CD4-positive, alpha-beta T cell treated with Interleukin-4 for 4 hours (primary cell): ENCODE data around the gene RBMS1.

Source experiments
- DNase-seq: peaks from one replicate; pipeline ENCODE4 v3.0.0-alpha.2; 2020

Gene RBMS1

GRCh38 chr2:160242893-160243564 is 250.6 kb downstream of the RBMS1 start:
- no peak for DNase-seq

DNA sequence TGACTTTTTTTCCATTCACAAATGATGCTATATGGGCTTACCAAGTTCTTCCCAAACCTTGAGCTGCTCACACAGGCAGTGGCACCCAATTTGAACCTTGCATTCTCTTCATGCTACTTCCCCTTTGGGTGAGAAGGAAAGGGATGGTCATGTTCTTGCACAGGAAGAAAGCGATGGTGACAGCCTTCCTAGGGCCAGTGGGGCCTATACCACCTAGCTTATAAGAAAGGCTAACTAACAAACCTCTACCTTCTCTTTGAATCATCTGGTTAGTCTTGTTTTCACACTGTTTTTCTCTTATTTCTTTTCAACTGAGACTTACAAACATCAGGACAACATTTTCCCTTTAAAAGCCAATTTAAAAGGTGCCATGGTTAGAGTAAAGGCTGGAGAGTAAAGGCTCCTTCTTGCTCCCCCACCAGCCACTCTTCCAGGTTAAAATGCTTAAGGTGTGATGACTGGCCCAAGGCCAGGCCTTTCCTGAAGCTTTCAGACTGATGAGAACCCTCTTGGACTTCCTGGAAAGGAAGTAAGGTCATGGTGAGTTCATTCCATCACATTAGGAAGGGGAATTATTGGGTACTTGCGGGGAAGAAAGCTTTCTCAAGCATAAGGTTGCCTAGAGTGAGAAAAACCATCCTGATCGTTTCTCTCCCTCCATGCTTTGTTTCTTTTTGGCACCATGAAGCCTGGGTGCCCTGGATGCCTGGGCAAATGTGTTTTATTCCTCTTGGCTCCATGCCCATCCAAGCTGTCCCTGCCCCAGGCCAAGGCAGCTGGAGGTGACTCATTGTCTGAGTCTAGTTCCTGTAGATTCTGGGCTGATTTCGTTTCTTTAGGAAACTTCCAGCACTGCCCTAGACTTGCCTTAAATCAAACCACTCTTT is 252.1 kb downstream of the RBMS1 start:
- no peak for DNase-seq

DNA sequence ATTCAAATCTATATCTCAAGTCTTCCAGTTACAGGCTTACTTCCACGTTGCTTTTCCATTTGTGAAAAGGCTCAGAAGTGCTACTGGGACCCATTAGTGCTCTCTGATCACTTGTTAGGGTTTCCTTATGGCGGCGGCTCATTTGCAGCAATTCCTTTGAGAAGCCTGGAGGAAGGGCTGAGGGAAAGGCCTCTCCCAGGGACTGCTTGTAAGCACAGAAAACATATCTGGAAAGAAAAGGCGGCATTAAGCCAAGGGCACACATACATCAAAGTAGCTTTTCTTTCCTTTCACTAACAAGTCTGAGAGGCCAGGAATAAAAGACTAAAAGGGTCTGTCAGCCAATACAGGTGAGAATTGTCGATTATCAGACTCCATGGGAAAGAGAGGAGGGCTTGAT is 254.2 kb downstream of the RBMS1 start:
- DNase-seq, result no peak

DNA sequence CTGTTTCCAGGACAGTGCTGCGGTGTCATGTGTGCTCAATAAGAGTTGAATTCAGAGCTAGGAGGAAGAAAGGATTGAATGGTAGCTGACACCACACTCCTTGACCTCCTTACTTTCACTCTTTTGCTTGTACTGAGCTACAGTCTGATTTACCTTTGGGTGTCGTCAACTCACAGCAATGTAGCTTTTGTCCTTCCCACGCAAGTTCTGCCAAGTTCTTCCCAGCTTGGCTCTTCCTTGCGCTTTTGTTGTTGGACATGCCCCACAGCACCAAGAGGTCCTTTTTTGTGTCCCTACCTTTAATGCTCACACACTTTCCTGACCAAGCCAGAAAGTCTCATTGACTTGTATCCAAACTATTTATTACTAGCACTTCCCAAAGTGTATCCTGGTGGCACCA is 255.2 kb downstream of the RBMS1 start:
- DNase-seq, result no peak

GRCh38 chr2:160232905-160233475 is 260.6 kb downstream of the RBMS1 start:
- DNase-seq, result no peak

- no peak for DNase-seq
Measured at GRCh38 chr2:160229591-160229990, 264.0 kb downstream of the RBMS1 start.

- DNase-seq, result no peak
Measured at GRCh38 chr2:160228141-160228917, 265.3 kb downstream of the RBMS1 start.

DNA sequence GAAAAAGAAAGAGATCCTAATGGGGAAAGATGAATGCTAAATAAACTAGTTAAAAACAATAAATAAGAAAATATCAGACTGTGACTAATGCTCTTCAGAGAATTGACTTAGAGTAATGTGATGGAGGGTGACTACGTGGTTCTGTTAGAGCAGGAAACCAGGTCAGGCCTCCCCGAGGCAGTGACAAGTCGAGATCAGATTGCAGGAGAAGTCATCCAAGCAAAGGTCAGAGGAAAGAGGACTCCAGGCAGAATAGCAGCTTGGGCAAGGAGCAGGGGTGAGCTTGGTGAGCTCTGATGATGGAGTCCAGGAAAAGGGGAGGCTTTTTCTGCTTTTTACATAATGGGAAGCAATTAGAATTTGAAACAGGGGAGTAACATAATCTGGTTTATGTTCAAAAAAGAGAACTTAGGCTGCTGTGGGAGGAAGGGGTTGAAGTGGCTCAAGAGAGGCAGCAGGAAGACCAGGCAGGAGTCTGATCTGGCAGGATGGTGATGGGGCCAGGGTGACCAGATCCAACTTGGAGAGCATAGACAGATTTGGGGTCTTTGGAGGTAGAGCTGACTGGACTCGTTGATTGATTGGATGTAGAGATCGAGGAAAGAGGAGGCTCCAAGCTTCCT is 266.2 kb downstream of the RBMS1 start:
- no peak for DNase-seq

DNA sequence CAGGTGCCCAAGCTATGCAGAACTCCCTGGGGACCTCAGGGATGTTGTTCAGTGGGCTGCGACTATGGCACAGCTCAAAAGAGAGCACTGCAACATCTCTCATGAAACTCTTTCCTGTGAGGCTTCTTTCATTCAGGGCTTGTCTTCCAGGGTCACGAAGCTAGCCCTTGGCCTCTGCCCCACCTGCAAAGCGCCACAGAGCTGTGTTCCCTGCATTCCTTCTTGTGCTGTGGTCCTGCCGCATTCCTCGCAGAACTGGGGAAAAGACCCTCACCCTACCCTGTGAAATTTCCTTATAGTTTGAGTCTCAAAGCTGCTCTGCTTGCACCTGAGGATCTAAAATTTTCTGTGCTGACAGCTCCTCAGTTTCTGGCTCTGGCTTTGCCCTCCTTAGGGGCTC is 267.2 kb downstream of the RBMS1 start:
- DNase-seq, result no peak

GRCh38 chr2:160225722-160226121 is 267.9 kb downstream of the RBMS1 start:
- no peak for DNase-seq

- DNase-seq, result no peak
Measured at GRCh38 chr2:160224507-160224906, 269.1 kb downstream of the RBMS1 start.

DNA sequence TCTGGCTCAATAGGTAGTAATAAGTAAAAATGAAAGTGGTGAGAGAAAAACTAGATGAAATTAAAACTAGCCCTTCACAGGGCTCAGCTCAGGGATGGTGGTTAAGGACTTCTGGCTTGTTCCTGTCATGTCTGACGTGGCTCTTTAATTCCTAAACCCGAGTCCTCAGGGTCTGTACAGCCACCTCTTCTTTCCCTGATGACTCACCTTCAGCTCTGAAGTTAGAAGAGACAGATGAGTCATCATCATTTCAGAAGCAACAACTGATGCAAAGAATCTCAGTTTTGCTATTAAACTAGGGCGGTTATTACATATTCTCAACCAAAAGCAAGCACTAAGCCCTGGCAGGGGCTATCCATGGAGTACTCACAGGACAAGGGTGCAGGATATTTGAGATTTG is 269.5 kb downstream of the RBMS1 start:
- DNase-seq, result peak; percentile 48

GRCh38 chr2:160223560-160223959 is 270.0 kb downstream of the RBMS1 start:
- DNase-seq, result no peak

- DNase-seq, result no peak
Measured at GRCh38 chr2:160222546-160223283, 270.9 kb downstream of the RBMS1 start.
